Neuronal stem cell (in vitro differentiated cells): ENCODE results near the gene FAM107B. TPM values are rescaled to one million over a fixed set of nuclear protein-coding genes. Genes with fewer than 3 reads are reported as not detected.

ENCODE experiments used
- DNase-seq: peaks from one replicate; pipeline ENCODE4 v3.0.0-alpha.2; 2013; ENCODE audit warnings: low spot score
- H2AFZ ChIP-seq: one replicate; pipeline ENCODE4 v1.6.1; 2013; ENCODE audit warnings: mild to moderate bottlenecking, low read length, inconsistent platforms
- H2AK5ac ChIP-seq: 2 replicates; pipeline ENCODE4 v1.6.1; 2013; ENCODE audit warnings: low read depth, mild to moderate bottlenecking, inconsistent platforms, low read length, moderate library complexity, mixed read lengths
- H2BK120ac ChIP-seq: 2 replicates; pipeline ENCODE4 v1.6.1; 2013; ENCODE audit warnings: low read depth, mild to moderate bottlenecking, inconsistent platforms, low read length, moderate library complexity, mixed read lengths
- H2BK12ac ChIP-seq: one replicate; pipeline ENCODE4 v1.6.1; 2013; ENCODE audit warnings: low read length, inconsistent platforms
- H2BK15ac ChIP-seq: 2 replicates; pipeline ENCODE4 v1.6.1; 2013; ENCODE audit warnings: mild to moderate bottlenecking, low read length, inconsistent platforms, mixed read lengths
- H2BK5ac ChIP-seq: one replicate; pipeline ENCODE4 v1.6.1; 2013; ENCODE audit warnings: inconsistent platforms, mild to moderate bottlenecking, low read length, moderate library complexity
- H3K14ac ChIP-seq: one replicate; pipeline ENCODE4 v1.6.1; 2013; ENCODE audit warnings: low read length, inconsistent platforms
- H3K18ac ChIP-seq: 2 replicates; pipeline ENCODE4 v1.6.1; 2013; ENCODE audit warnings: low read length, inconsistent platforms
- H3K23ac ChIP-seq: 2 replicates; pipeline ENCODE4 v1.6.1; 2013; ENCODE audit warnings: low read depth, mild to moderate bottlenecking, mixed read lengths, low read length, inconsistent platforms; ENCODE audit not compliant: poor library complexity
- H3K27ac ChIP-seq: replicated peaks from 3 replicates; pipeline ENCODE4 v1.5.1; 2013; ENCODE audit warnings: low read length, inconsistent platforms
- H3K27me3 ChIP-seq, 3 experiments: 2 replicates each; pipeline ENCODE4 v1.6.1; 2013; ENCODE audit warnings: low read length in 3 of 3, mild to moderate bottlenecking in 2 of 3, inconsistent platforms in 1 of 3, low read depth in 1 of 3, mixed read lengths in 1 of 3, moderate library complexity in 1 of 3; ENCODE audit not compliant: control insufficient read depth in 3 of 3, insufficient read depth in 3 of 3
- H3K36me3 ChIP-seq, 2 donors: replicated peaks in 1 of 2; 2 replicates each; pipeline ENCODE4 v1.6.1; 2013; ENCODE audit warnings: low read length in 2 of 2; ENCODE audit not compliant: control insufficient read depth in 2 of 2, insufficient read depth in 2 of 2
- H3K4ac ChIP-seq: 2 replicates; pipeline ENCODE4 v1.6.1; 2013; ENCODE audit warnings: inconsistent platforms, mild to moderate bottlenecking, low read length, moderate library complexity
- H3K4me1 ChIP-seq, 2 donors: 1 replicate in 1 of 2; 2 replicates in 1 of 2; pipeline ENCODE4 v1.6.1; 2013; ENCODE audit warnings: low read length in 2 of 2, low read depth in 1 of 2; ENCODE audit not compliant: control insufficient read depth in 2 of 2, insufficient read depth in 1 of 2
- H3K4me2 ChIP-seq: one replicate; pipeline ENCODE4 v1.6.1; 2013; ENCODE audit warnings: mild to moderate bottlenecking, low read length, inconsistent platforms; ENCODE audit not compliant: insufficient read depth, poor library complexity, severe bottlenecking
- H3K4me3 ChIP-seq, 2 donors: 2 replicates each; pipeline ENCODE4 v1.5.1; 2013; ENCODE audit warnings: low read length in 2 of 2, mild to moderate bottlenecking in 2 of 2, inconsistent platforms in 1 of 2, moderate library complexity in 1 of 2
- H3K79me1 ChIP-seq: one replicate; pipeline ENCODE4 v1.6.1; 2013; ENCODE audit warnings: low read depth, mild to moderate bottlenecking, inconsistent platforms, low read length, moderate library complexity
- H3K9ac ChIP-seq: one replicate; pipeline ENCODE4 v1.6.1; 2013; ENCODE audit warnings: mild to moderate bottlenecking, low read depth, low read length, inconsistent platforms; ENCODE audit not compliant: poor library complexity
- H3K9me3 ChIP-seq, 2 donors: replicated peaks in 1 of 2; 2 replicates each; pipeline versions ENCODE3 to v1.6.1; 2013; ENCODE audit warnings: low read length in 2 of 2, mild to moderate bottlenecking in 2 of 2, inconsistent platforms in 1 of 2, low read depth in 1 of 2, mixed read lengths in 1 of 2, moderate library complexity in 1 of 2; ENCODE audit not compliant: control insufficient read depth in 2 of 2, insufficient read depth in 1 of 2
- H4K8ac ChIP-seq: one replicate; pipeline ENCODE4 v1.6.1; 2013; ENCODE audit warnings: low read depth, mild to moderate bottlenecking, inconsistent platforms, low read length, moderate library complexity
- H4K91ac ChIP-seq: one replicate; pipeline ENCODE4 v1.6.1; 2013; ENCODE audit warnings: low read length, low read depth, mild to moderate bottlenecking, inconsistent platforms; ENCODE audit not compliant: poor library complexity
- WGBS, 2 donors: extraction: QIAGEN DNeasy Blood & Tissue Kit; methylation state at CpG; one replicate each; pipeline ENCODE4 v1.1.7; 2013; ENCODE audit warnings: missing lambda C conversion rate in 2 of 2, mixed read lengths in 1 of 2; ENCODE audit not compliant: insufficient read length in 2 of 2, insufficient replicate concordance in 1 of 2; ENCODE audit errors: extremely low coverage in 2 of 2; 5-methylcytosine and 5-hydroxymethylcytosine counted together
- polyA plus RNA-seq, 2 experiments: library from polyadenylated mRNA; stranded (reverse); fragments of 200-250 nt; gene quantifications; one replicate each; pipeline ENCODE4 v1.2.3, GENCODE V29; 2013

Gene FAM107B
- 36.3 TPM for polyA plus RNA-seq (2013, experiment 1 of 2)
- polyA plus RNA-seq (2013, experiment 2 of 2), result 37.5 TPM

GRCh38 chr10:14774797-14775196, at the start of gene FAM107B:
Gene FAM107B (minus strand): TSS chr10:14774897. CDS start chr10:14774663, 234 bp downstream.
- Histone ChIP-seq H4K91ac (no peak within 1 kb of the TSS), H3K4me2 (no peak within 1 kb of the TSS), H3K36me3 (no peaks in the 10 kb centered on the region), H3K27me3 (peaks cover 0 to 8% (median 0%) of the 10 kb centered on the region in 3 experiments), H3K9me3 (no peaks in the 10 kb centered on the region), H2AFZ (no peak within 1 kb of the TSS), H3K4me3 (no peak within 1 kb of the TSS), H3K18ac (peak within 1 kb of the TSS; percentile 41), H2BK5ac (no peak within 1 kb of the TSS), H3K9ac (no peak within 1 kb of the TSS), H4K8ac (no peak within 1 kb of the TSS), H3K14ac (no peak within 1 kb of the TSS), H2BK15ac (no peak within 1 kb of the TSS), H3K4ac (no peak within 1 kb of the TSS), H3K79me1 (no peaks in the 10 kb centered on the region), H2BK12ac (no peak within 1 kb of the TSS), H3K23ac (no peak within 1 kb of the TSS), H3K27ac (no peak within 1 kb of the TSS), H2BK120ac (peak within 1 kb of the TSS; percentile 39), H3K4me1 (no peaks in the 10 kb centered on the region), H2AK5ac (no peak within 1 kb of the TSS)
- DNase-seq, result no peak
- WGBS, 2 donors, result no CpG with 5 or more reads among the region's 8 CpGs

DNA sequence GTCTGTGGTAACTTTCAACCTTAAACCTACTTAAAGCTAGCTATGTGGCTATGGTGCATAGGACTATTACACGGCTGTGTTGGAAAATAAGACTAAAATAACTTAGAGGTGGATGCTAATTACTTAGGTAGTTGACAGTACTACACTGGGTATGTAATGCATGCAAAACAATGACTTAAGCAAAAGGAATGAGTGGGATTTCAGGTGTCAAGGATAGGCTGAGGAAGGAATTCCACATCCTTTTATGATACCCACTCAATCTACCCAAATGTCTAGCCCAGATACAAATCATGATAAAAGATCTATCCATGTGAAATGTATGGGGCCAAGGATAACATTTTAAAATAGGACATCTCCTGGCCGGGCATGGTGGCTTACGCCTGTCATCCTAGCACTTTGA, 49.3 kb upstream of the FAM107B start:
- no CpG with 5 or more reads among the region's 3 CpGs for WGBS, 2 donors
- Histone ChIP-seq H2BK120ac (no peak overlapping the region), H2AFZ (no peak overlapping the region), H3K27ac (no peak overlapping the region), H3K4me2 (no peak overlapping the region), H3K36me3 (no peaks in the 10 kb centered on the region), H3K4ac (no peak overlapping the region), H2BK5ac (no peak overlapping the region), H3K4me3 (no peak overlapping the region), H3K23ac (no peak overlapping the region), H4K8ac (no peak overlapping the region), H4K91ac (no peak overlapping the region), H3K27me3 (peaks cover 0 to 2% (median 0%) of the 10 kb centered on the region in 3 experiments), H3K9me3 (no peaks in the 10 kb centered on the region), H3K4me1 (no peaks in the 10 kb centered on the region), H2AK5ac (no peak overlapping the region), H3K9ac (no peak overlapping the region), H3K18ac (no peak overlapping the region), H3K79me1 (no peaks in the 10 kb centered on the region), H2BK15ac (no peak overlapping the region), H3K14ac (no peak overlapping the region), H2BK12ac (no peak overlapping the region)
- no peak for DNase-seq

DNA sequence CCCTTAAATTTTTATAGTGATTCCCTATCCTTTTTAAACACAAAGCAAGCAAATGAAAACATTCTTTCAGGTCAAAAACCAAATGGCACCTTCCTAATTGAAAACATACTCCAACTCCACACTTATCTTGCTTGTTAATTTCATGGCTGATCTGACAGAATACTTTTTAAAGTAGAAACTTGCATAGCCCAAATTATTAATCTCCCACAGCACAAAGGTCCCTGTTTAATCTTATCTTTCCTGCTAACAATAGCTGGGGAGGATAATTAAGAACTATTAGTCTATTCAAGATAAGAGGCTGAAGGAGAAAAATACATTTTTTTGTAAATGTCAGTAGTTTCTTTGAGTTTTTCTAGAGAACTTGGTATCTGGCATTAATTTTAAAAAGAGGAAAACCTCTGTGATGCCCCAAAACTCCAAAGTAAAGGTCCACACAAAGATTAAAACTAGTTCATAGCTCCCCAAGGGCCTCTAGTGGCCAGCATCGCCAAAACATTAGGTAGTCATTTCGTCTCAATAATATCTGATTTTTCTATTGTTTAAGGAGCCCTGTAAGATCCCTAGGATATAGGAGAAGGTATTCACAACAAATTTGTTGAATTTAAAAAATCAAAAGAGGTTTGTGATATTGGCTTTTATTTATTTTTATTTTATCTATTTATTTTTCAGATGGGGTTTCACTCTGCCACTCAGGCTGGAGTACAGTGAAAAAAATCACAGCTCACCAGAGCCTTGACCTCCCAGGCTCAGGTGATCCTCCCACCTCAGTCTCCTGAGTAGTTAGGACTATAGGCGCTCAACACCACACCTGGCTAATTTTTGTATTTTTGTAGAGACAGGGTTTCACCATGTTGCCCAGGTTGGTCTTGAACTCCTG, 48.4 kb upstream of the FAM107B start:
- H3K18ac ChIP-seq, result no peak overlapping the region
- H2AK5ac ChIP-seq, result no peak overlapping the region
- WGBS, 2 donors, result no CpG with 5 or more reads among the region's 3 CpGs
- H2BK15ac ChIP-seq, result no peak overlapping the region
- no peak overlapping the region for H3K4me3 ChIP-seq
- H3K4ac ChIP-seq, result no peak overlapping the region
- H3K9ac ChIP-seq, result no peak overlapping the region
- H2BK5ac ChIP-seq, result no peak overlapping the region
- no peak overlapping the region for H2BK12ac ChIP-seq
- H2BK120ac ChIP-seq, result no peak overlapping the region
- H2AFZ ChIP-seq, result no peak overlapping the region
- H3K9me3 ChIP-seq, result no peaks in the 10 kb centered on the region
- DNase-seq, result peak; percentile 12
- H3K23ac ChIP-seq, result no peak overlapping the region
- H3K4me1 ChIP-seq, result no peaks in the 10 kb centered on the region
- no peak overlapping the region for H3K27ac ChIP-seq
- H3K36me3 ChIP-seq, result no peaks in the 10 kb centered on the region
- H3K27me3 ChIP-seq, result peaks cover 0 to 2% (median 0%) of the 10 kb centered on the region in 3 experiments
- no peak overlapping the region for H4K91ac ChIP-seq
- no peaks in the 10 kb centered on the region for H3K79me1 ChIP-seq
- no peak overlapping the region for H3K14ac ChIP-seq
- no peak overlapping the region for H3K4me2 ChIP-seq
- H4K8ac ChIP-seq, result no peak overlapping the region

- Histone ChIP-seq H2AFZ (no peak overlapping the region), H3K9me3 (no peaks in the 10 kb centered on the region), H4K8ac (no peak overlapping the region), H3K9ac (no peak overlapping the region), H3K27me3 (peaks cover 0 to 2% (median 0%) of the 10 kb centered on the region in 3 experiments), H3K36me3 (no peaks in the 10 kb centered on the region), H3K14ac (no peak overlapping the region), H4K91ac (no peak overlapping the region), H3K4me3 (no peak overlapping the region), H3K27ac (no peak overlapping the region), H2BK5ac (no peak overlapping the region), H3K4me2 (no peak overlapping the region), H3K18ac (no peak overlapping the region), H3K4me1 (no peaks in the 10 kb centered on the region), H3K23ac (no peak overlapping the region), H2BK120ac (no peak overlapping the region), H2BK15ac (no peak overlapping the region), H2AK5ac (no peak overlapping the region), H3K79me1 (no peaks in the 10 kb centered on the region), H3K4ac (no peak overlapping the region), H2BK12ac (no peak overlapping the region)
- no CpG with 5 or more reads among the region's 6 CpGs for WGBS, 2 donors
- no peak for DNase-seq
Observed at GRCh38 chr10:14821635-14822375, 47.1 kb upstream of the FAM107B start.
